ENCODE results near the gene KRT83.

- TF ChIP-seq CTCF (IDR thresholded peaks at IDR 0.05; ENCODE audit: insufficient read depth, low read length, poor library complexity, severe bottlenecking): no peak
- no peak for TF ChIP-seq EZH2phosphoT487 (conservative IDR thresholded peaks at IDR 0.05; ENCODE audit: low read length)
Measured at GRCh38 chr12:52312086-52312485, 9.1 kb downstream of the KRT83 start.
